ENCODE results near the gene BTN2A1. TPM values are rescaled to one million over a fixed set of nuclear protein-coding genes. Genes with fewer than 3 reads are reported as not detected.

BTN2A1 gene
- total RNA-seq, 1 donor = 11.7 TPM

GRCh38 chr6:26474439-26474881 is 16.7 kb downstream of the BTN2A1 start:
- no peak for DNase-seq (ENCODE audit: low read depth)
- TF ChIP-seq CTCF (IDR thresholded peaks at IDR 0.05; ENCODE audit: insufficient read depth, low read length) = no peak
- H3K4me3 ChIP-seq (ENCODE audit: low read depth, low read length) = peak overlapping the region; percentile 63

GRCh38 chr6:26475823-26476729 is 18.3 kb downstream of the BTN2A1 start:
- TF ChIP-seq CTCF (IDR thresholded peaks at IDR 0.05; ENCODE audit: insufficient read depth, low read length) = no peak
- no peak for DNase-seq (ENCODE audit: low read depth)
- H3K4me3 ChIP-seq (ENCODE audit: low read depth, low read length) = no peak overlapping the region

- DNase-seq (ENCODE audit: low read depth) = no peak
- TF ChIP-seq CTCF (IDR thresholded peaks at IDR 0.05; ENCODE audit: insufficient read depth, low read length) = no peak
- H3K4me3 ChIP-seq (ENCODE audit: low read depth, low read length) = no peak overlapping the region
Measured at GRCh38 chr6:26476896-26477295, 19.1 kb downstream of the BTN2A1 start.

GRCh38 chr6:26477426-26477825 is 19.7 kb downstream of the BTN2A1 start:
- TF ChIP-seq CTCF (IDR thresholded peaks at IDR 0.05; ENCODE audit: insufficient read depth, low read length) = no peak
- no peak for DNase-seq (ENCODE audit: low read depth)
- H3K4me3 ChIP-seq (ENCODE audit: low read depth, low read length) = no peak overlapping the region

- no peak for TF ChIP-seq CTCF (IDR thresholded peaks at IDR 0.05; ENCODE audit: insufficient read depth, low read length)
- DNase-seq (ENCODE audit: low read depth) = no peak
- no peak overlapping the region for H3K4me3 ChIP-seq (ENCODE audit: low read depth, low read length)
Measured at GRCh38 chr6:26478100-26478984, 20.6 kb downstream of the BTN2A1 start.

- no peak for DNase-seq (ENCODE audit: low read depth)
- no peak for TF ChIP-seq CTCF (IDR thresholded peaks at IDR 0.05; ENCODE audit: insufficient read depth, low read length)
- H3K4me3 ChIP-seq (ENCODE audit: low read depth, low read length) = no peak overlapping the region
Measured at GRCh38 chr6:26478985-26479278, 21.2 kb downstream of the BTN2A1 start.

Data from fibroblast of the aortic adventitia (primary cell).